Stimulated activated CD8-positive, alpha-beta memory T cell treated with anti-CD3 and anti-CD28 coated beads, Interleukin-15, amount 100 ng/mL, for 4 hours (primary cell): ENCODE data around the gene CELF4.

Experiments
- DNase-seq, 2 donors: peaks; one replicate each; pipeline ENCODE4 v3.0.0-alpha.2; 2020; ENCODE audit warnings: low read depth in 2 of 2

CELF4 gene

DNA sequence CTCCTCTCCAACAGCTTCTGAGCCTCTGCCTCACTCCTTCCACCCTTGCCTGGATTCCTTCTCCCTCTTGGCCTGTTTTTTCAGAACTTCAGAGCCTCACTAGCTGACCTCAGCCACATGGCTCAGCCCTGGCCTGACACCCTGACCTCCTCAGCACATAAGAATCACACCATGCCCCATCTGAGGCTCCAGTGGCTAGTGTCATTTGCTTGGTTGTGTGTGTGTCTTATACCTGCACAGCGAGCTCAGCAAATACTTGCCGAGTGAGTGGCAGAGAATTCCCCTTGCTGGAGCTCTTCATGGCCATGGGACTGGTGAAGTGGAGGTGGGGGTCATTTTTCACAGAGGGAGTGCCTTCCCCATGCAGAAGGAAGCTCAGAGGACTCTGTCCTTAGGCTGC is 70.2 kb downstream of the CELF4 start:
- DNase-seq, result no peak

DNA sequence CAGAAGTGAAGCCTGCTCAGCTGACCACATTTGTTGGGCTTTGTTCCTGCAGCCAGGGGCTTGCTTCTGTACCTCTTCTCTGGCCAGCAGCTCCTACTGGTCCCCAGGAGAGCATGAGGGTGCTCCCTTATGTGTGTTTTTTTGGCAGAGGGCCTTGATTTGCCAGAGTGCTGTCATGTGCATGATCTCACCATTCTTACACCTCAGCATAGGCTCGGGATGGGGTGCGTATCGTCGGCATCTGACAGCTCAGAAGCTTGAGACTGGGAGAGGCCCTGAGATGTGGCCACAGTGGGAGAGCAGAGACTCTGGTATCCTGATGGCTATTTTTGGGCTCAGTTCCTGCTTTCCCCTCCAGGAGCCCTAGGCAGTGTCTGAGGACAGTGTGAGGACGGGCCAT is 71.2 kb downstream of the CELF4 start:
- DNase-seq, result no peak

DNA sequence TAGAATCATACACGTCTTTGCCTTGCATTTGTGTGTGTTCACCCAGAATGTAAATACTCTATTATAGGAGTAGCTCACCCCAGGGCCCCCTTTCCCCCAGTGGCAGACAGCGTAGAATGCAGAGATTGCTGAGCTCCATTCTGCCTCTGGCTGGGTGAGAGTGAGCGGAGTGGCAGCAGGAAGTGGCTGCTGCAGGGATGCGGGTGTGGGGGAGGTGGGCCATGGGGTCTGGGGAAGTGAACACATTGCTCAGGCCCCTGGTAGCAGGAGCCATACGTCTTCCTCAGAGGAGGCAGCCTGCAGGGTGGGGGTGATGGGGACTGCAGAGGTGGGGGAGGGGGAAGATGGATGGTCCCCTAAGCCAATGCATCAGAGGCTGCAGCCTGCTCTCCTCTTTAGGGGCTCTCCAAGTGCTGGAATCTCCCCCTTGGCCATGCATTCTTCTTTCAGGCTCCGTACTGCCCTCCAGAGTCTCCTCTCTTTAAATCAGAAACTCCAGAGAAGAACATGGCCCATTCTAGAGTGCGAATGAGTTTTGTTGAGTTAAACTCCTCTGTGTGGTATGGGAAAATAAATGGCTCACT is 72.2 kb downstream of the CELF4 start:
- DNase-seq, result no peak

DNA sequence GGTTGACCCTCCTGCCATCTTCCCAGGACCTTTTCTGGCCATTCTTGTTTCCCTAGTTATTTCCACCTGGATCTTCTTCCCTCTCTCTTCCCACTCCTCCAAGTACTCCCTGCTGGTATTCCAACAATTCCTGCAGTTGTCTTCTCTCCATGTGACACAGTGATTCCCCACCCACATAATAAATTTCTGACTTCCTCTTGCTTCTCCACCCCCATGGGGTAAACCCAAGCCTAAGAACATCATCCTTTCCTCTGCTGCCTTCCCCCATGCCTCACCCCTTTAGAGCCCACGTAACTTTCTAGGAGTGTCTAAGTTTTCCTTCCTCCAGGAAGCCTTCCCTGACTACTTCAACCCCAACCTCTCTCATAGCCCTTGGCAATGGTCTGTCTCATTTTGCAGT is 72.6 kb downstream of the CELF4 start:
- no peak for DNase-seq

DNA sequence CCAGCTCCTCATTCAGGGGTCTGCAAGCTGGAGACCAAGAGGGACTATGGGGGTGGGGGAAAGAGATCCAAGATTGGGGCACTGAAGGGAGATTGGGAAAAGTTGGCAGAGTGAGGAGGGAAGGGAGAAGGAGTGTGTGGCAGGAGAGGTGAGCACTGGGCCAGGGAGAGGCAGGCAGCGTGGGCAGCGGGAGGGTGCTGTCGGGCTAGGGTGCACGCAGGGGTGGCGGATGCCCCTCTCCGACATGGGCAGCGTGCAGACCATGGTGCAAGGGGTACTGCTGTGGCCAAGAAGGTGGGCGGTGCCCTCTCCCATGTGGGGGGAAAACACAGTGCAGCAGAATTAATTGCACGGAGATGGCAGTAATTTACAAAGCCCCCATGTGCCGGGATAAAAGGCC is 74.1 kb downstream of the CELF4 start:
- no peak for DNase-seq

DNA sequence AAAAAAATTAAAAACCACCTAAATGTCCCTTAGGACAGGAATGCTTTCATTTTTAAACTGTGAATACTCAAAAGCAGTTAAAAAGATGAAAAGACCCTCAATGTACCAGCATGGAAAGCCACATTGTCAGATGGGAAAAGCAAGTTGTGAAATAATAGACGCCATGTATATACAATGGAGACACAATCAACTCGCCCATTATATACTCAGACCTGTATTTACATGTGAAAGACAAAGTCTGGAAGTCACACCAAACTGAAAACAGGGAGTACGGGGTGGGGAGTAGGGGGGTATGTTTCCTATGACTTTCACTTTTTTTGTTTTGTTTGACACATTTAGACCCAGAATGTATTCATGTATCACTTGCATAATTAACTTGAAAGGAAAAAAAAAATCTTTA is 75.6 kb downstream of the CELF4 start:
- no peak for DNase-seq

DNA sequence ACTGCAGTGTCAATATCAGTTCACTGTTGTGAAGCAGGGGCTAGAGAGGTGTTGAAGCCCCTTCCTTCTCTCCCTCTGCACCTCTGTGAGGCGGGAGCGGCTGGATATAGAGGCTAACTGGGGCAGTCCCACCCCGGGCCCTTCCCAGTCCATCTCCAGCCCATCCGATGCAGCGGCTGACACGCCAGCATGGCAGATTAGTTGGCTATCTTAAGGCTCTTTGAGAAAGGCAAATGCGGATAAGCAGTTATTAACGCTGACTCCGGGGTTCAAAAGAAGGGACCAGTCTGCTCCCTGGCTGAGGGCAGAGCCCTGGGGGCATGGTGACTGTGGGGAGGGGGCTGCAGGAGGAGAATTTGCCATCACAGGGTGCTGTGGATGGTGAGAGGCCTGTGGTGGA is 76.6 kb downstream of the CELF4 start:
- DNase-seq, result no peak

DNA sequence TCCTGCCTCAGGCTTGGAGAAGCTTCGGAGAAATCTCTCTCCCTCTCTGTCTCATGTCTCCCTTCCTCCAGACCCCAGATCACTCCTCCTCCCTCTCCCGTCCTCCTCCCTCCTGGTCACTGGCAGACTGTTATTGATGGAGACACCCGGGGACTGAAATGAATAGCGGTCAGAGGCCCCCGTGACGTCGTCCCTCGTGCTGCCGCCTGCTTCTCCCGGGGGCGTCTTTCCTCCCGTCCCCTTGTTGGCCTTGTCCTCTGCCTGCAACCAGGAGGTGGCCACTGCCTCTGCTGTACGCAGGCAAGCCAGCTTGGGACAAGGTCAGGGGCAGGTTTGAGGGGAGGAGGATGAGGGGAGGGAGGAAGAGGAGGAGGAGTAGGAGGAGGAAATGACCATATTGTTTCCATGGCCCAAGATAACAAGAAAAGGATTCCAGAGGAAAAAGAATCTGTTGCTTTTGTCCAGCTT is 78.2 kb downstream of the CELF4 start:
- no peak for DNase-seq

DNA sequence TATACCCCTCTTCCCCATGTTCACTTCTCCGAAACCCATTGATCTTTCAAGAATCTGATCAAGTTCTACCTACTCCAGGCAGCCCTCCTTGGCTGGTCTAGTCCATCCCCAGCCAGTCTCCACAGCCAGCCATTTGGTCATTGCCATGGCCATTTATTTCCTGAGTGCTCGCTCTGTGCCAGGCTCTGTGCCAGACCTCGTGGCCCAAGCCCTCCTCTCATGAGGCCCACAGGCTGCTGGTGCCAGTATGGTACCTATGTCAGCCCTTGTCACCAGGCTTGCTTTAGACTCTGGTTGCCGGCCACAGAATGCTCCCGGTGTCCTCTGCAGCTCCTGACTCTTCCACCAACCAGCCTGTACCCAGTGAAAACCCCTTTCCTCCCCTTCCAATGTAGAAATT is 78.8 kb downstream of the CELF4 start:
- DNase-seq, result no peak

DNA sequence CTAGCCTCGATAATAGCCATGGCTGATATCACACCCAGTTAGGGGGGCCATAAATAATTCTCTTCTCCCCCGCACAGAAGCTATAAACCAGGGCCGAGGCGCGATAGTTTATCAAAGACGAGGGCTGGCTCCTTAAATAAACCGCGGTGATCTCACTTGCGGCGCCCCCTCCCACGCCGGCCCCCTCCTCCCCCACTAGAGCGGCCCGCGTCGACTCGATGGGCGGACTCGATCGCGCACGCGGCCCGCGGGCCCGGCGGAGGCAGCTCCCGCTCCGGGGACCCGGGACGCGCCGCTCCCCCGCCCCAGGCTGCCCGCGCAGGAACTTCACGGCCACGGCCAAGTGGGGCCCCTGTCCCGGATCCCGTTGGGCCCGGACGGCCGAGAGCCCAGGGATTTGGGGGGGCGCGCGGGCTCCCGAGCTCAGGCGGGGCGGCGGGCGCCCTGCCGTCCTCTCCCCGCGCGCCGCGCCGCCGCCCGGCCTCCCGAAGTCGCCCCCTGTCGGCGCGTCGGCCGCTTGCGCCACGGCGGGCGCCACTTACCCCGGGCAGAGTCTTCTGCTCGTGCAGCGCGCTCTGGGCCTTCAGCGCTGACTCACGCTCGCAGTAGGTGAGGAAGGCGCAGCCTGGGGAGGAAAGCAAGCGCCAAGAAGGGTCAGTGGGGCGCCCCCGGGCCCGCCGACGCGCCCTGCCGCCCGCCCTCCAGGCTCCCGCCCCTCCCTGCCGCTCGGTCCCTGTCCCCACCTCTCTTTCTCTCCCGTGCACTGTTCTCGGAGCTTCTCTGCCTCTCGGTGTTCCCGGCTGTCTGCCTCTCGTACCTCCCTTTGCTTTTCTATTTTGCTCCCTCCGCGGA is 80.4 kb downstream of the CELF4 start:
- DNase-seq, result no peak

DNA sequence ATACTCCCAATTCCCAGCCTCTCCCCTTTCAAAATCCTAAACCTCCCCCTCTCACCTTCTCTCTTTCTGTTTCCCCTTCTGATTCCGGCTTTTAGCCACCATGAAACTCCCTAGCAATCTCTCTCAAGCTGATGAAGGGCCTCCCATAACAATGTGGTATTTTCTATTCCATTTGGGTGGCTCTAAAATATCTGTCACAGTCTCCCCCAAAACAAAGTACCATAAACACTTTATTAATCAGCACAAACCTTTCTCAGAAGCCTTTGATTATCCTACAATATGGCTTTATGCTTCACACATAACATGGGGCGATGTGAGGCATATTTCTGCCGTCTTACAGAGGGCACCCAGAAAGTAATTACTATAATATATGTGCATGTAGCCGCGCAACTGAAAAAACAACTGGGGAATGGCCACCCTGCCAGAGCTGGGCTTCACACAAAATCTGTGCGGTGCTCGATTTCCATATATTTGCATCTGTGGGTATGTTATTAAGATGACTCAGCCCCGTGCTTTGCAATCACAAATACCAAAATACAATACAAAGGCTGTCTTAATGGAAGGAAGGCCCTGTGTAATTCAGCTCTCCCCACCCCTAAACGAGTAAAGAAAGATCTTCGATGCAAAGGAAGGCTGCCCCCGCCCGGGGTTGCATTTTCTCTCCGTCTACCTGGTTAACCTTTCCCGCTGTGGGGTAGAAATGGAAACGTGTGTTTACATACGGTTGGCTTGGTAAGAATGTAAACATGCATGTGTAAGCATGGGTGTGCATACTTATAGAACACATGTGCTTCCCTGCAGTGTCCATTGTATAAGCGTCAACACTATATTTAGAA is 81.4 kb downstream of the CELF4 start:
- DNase-seq, result no peak

DNA sequence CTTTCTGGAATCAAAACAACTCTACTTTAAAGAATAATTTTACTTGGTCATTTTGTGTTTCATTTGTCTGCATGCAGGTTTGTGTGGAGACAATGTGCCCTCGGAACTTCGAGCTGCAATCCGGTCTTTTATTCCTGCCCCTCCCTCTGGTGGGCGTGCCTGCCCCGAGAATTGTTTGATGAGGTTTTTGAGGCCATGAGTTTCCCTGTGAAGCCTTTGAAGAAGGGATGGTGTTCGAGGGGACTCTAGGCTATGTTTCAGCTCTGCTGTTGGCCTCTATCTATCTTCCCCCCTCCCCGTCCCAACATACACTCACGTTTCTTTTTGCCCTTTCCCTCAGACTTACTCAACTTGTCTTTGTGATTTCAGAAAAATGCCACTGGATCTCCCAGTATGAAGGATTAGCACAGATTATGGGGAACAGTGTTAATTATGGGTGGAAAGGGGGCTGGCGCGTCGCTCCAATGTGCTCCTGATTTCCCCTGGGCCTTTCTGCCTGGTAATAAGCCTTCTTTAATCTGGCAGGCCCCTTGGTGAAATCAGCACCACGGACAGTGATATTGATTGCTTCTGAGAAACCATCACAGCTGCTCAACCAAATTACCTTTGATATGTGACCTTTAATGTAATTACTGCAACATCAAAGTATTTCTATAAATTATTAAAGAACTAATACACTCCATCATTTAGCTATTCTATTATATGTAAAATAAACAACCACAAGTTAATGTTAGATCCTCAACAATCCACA is 82.2 kb downstream of the CELF4 start:
- DNase-seq, result no peak

DNA sequence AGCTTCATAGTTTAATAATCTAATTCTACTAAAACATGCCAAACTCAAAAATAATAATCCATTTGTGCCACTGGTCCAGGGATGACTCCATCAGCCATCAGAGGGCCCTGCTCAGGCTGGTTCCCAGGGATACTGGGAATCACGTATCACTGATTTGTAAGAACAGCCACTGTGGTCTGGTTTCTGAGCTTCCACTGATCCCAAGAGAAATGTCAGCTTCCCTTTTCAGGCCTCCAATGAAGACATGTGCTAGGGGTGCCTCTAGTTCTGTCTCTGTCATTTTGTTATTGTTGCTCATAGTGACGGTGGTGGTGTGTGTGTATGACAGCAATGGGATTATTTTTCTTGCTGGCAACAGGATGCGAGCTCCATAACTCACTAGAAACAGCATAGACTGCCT is 83.2 kb downstream of the CELF4 start:
- no peak for DNase-seq

DNA sequence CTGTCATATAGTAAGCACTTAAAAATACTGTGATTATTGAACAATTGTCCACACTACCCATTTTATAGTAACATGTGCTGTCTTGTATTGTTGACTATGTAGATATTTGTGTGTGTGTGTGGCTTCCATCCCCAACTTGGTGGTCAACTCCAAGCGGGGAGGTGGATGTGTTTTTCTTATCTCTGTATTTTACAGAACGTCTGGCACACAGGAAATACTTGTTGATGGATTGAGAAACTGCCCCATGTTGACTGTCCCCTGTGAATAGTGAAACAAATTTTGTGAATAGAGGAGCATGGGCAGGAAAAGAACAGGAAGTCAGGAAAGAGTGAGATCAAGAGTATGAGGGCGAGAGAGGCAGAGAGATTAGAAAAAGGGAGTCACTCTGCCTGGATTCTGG is 83.6 kb downstream of the CELF4 start:
- no peak for DNase-seq

DNA sequence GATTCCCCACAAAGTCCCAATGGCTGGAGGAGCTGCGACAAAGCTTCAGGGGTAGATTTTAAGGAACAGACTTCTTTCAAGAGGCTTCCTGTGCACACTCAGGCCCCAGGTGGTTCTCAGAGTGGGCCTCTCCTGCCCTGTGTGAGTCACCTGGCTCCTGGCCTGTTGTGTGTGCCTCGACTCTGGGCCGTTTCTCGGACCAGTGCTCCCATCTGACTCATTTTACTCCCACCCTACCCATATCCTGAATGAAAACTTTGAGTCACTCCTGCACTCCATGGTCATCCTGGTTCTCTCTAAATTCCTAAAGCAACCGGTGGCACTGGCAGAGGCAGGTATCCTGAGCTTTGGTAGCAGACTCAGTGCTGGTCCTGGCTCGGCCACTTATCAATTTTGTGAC is 84.1 kb downstream of the CELF4 start:
- DNase-seq, result no peak

DNA sequence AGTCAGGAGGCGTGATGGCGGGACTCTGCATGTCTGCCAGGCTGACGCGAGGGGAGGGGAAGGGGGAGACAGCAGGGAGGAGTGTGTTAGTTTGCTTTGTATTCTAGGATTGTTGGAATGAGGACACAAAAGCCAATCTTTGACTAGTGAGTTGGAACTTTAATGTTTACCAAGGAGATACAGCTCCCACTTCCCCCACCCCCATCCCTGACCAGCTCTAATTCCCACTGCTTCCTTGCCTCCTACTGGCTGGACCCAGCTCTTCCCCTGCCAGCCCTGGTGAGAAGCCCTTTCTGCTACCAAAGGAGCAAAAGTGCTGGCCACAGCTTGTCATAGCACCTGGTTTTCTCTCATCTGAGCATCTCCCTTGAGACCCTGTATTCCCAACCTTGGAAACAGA is 84.5 kb downstream of the CELF4 start:
- DNase-seq, result no peak

DNA sequence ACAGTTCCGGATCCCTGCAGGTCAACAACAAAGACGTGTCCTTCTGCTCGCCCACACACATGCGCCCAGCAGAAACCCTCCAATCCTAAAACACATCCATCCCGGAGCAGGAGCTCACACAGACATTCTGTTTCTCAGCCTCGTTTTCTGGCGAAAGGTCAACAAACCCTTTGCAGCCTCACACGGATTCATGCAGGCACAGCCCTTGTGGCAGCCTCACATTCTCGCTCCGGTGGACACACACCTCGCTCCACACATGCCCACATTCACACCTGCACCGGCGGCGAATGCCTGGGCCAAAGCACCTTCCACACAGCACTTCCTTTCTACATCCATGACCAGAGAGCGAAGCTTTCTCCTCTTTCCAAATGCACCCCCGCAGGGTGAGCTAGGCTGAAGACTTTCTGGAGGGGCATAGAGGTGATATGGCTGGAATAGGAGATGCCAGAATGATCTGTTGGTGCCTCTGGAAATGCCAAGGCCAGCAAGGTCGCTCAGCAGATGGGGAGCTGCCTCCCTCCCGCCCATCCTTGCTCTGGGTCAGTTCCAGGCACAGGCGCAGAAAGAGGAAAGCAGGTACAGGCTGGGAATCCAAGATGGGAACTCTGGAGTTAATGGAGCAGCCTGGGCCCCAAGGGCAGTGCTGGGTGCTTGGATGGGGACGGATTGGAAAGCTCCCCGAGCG is 88.8 kb downstream of the CELF4 start:
- DNase-seq, result no peak

DNA sequence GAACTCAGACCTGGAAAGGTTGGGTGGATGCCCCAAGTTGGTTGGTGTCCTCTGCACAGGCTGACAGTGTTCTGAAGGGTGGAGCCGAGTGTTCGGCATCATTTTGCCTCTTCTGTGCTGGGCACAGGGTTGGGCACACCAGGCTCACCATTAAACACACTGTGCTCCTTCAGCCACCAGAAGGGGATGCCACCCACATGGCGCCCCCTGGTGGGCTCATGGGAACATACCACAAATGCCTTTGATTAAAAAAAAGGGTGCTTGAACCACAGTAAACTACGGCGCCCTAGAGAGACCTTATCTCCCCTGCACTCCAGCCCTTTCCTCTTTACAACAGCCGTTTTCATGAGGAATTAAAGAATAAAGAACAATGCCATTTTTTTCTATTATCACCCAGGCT is 89.4 kb downstream of the CELF4 start:
- no peak for DNase-seq

DNA sequence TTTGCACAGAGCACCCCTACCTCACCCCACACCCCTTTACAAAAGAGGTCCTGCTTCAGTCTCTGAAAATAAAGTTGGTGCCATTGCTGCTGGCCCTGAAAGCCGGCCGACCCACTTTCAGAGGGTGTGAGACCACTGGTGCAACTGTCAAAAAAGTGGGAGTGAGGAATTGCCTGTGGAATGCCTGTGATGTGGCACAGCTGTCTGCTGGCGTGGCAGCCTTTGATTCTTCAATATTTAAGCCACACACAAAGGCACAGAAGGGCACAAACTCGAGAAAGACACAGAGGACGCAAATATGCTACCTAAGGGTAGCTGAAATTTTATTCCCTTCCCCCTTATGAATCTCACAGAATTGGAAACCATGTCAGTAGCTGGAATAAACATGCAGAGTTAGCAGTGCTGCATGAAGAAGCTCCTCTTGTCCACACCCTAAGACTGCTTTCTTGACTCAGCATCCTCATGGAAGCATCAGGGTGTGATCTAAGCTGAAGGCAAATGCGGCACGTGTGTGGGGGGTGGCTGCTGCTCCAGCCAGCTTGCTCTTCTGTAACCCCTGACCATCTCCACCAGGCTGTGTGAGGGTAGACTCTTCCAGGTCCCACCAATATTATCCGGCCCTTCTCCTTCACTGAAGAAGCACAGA is 92.3 kb downstream of the CELF4 start:
- DNase-seq, result no peak

DNA sequence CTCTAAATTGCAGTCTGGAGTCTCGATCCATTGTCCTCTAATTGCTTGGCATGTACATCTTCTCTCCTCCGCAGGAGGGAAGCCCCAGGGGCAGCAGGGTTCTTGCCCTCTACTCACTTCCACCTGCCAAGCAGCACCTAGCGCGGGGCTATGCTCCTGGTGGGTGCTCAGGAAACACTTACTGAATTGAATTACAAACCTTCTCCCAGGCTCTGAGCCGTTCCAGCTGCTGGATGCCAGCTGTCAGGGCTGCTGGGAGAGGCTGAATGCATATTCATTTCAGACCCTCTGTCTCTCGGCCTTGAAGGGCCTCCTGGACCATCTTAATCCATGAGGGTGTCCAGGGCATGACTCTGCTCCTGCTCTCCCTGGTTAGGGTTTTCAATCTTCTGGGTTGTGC is 94.0 kb downstream of the CELF4 start:
- no peak for DNase-seq

DNA sequence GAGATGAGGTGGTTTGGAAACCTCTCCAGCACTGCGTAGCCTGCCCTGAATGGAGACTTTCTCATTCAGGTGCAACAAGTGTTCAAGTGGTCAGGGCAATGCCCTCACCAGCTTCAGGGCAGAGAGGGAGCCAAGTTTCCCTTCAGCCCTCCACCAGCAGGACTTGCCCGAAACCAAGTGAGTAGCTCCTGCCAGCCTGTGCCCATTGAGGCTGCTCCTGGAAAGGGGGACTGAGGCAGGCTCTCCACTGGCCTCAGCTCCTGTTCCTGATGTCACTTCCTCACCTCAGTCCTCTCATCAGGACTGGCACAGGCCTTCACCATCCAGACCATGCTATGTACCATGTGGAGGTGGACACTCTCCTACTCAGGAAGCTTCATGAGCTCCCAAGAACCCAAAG is 94.6 kb downstream of the CELF4 start:
- DNase-seq, result no peak
